AG04450 (cell line): ENCODE results near the gene PRKD1. TPM values are rescaled to one million over a fixed set of nuclear protein-coding genes. Genes with fewer than 3 reads are reported as not detected.

Source experiments
- CTCF ChIA-PET: fragments of 300-600, 350-600 bp; formaldehyde crosslinking; extraction: SDS; loops from one replicate; lab custom pipeline; 2022; ENCODE audit warnings: antibody characterized with exemption, inconsistent platforms; lab: Charles Lee
- POLR2A ChIA-PET: fragments of 350-600 bp; formaldehyde crosslinking; extraction: SDS; loops from one replicate; lab custom pipeline; 2021; ENCODE audit warnings: antibody characterized with exemption, inconsistent platforms; lab: Yijun Ruan, JAX
- DNase-seq: peaks from one replicate; pipeline ENCODE4 v3.0.0-alpha.2; 2011; ENCODE audit warnings: low read depth, low spot score
- H3K27ac ChIP-seq: one replicate; pipeline ENCODE4 v1.5.1; 2012; ENCODE audit warnings: low read depth, low read length, control low read depth
- H3K27me3 ChIP-seq: one replicate; pipeline ENCODE4 v1.6.0; 2012; ENCODE audit warnings: low read length; ENCODE audit not compliant: control insufficient read depth, insufficient read depth
- H3K4me3 ChIP-seq: 2 replicates; pipeline ENCODE4 v1.5.1; 2011; ENCODE audit warnings: mild to moderate bottlenecking, low read depth, low read length, control low read depth
- H3K9me3 ChIP-seq: 2 replicates; pipeline ENCODE4 v1.5.1; 2012; ENCODE audit warnings: low read length; ENCODE audit not compliant: control insufficient read depth, insufficient read depth
- polyA plus RNA-seq: library from polyadenylated mRNA; depleted of rRNA; stranded (reverse); fragments of >200 nt; gene quantifications from 2 replicates; pipeline ENCODE4 v1.2.3, GENCODE V29; 2011
- TF ChIP-seq, protein P1 (sequence below): IDR thresholded peaks from 2 replicates; pipeline ENCODE4 v1.5.1; 2011; ENCODE audit warnings: low read depth, low read length, control low read depth, inconsistent platforms

Gene PRKD1
- polyA plus RNA-seq, 1 experiment, result 24.5 TPM

DNA sequence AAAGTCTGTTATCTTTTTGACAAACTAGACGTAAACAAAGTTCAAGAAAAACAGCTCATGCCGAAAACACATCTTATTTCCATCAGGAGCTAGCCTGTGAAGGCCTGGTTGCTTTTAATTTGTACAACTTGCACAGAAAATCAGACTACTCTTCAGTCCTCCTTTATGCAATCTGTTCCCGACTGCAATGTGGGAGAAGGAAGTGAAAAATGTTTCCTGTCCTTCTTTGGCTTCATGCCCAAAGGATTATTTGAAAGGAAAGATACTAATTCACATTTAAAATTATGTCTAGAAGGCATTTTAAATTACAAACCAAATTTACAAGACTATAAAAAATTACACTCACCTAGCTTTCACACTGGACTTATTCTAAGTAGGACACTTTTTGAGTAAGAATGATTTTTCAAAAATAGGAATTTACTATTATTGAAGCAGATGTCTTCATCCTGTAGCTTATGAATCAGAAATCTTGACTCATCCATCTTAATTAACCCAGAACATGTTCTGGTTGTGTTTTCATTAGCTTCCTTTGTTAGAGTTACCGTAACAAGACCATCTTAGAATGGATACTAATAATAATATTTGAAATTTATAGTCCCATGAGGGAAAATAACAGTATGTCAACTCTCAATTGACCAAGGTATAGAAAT, 272.6 kb downstream of the PRKD1 start:
- POLR2A ChIA-PET, result no interaction called here
- CTCF ChIA-PET, result no interaction called here
- no peak overlapping the region for H3K27ac ChIP-seq
- H3K9me3 ChIP-seq, result peaks cover 3% of the 10 kb centered on the region; the same call in 1 of the 2 replicates
- H3K4me3 ChIP-seq, result no peak overlapping the region
- no peak for DNase-seq
- no peaks in the 10 kb centered on the region for H3K27me3 ChIP-seq
- TF ChIP-seq, protein P1, sequence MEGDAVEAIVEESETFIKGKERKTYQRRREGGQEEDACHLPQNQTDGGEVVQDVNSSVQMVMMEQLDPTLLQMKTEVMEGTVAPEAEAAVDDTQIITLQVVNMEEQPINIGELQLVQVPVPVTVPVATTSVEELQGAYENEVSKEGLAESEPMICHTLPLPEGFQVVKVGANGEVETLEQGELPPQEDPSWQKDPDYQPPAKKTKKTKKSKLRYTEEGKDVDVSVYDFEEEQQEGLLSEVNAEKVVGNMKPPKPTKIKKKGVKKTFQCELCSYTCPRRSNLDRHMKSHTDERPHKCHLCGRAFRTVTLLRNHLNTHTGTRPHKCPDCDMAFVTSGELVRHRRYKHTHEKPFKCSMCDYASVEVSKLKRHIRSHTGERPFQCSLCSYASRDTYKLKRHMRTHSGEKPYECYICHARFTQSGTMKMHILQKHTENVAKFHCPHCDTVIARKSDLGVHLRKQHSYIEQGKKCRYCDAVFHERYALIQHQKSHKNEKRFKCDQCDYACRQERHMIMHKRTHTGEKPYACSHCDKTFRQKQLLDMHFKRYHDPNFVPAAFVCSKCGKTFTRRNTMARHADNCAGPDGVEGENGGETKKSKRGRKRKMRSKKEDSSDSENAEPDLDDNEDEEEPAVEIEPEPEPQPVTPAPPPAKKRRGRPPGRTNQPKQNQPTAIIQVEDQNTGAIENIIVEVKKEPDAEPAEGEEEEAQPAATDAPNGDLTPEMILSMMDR, result no peak

DNA sequence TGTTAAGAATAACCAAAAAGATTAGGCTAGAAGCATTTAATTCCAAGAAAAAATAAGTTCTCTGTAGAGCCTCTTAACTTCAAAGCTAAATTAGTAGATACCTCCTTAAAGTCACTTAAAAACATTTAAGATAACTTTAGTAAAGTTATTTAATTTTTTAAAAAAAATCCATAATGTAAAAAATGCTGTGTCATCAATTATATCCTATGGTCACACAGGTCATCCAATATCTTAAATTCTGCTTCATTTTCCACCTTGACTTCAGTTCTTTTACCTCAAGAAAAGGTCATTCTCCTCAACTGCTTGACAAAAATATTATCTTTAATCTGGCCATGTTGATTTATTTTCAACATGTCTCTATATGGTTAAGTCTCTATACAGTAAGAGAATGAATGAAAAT, 274.3 kb downstream of the PRKD1 start:
- Histone ChIP-seq H3K4me3 (no peak overlapping the region), H3K27ac (no peak overlapping the region), H3K27me3 (no peaks in the 10 kb centered on the region), H3K9me3 (peaks cover 13% of the 10 kb centered on the region)
- ChIA-PET CTCF (interaction anchor here (0.6 kb wide), 1 partner anchor 274 kb away, joined by 4 read pairs; no protein-coding TSS in a partner anchor), POLR2A (no interaction called here)
- no peak for DNase-seq
- TF ChIP-seq, protein P1, result no peak

DNA sequence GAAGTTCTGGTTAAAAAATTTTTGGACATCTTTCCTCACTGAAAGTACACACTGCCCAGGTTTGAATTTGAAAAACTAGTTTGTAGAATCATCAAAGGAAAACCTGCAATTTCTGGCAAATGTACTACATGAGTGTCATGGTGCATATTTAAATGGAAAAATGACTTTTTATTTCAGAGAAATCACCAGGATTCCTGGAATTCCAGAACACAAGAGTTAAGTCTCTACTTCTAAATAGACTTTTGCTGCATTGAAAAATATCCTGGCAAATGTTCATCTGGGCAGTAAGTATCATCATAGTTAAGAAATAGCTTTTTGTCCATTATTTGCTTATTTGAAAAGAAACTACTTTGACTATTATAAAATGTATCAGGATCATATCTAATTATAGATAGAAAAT, 275.1 kb downstream of the PRKD1 start:
- Histone ChIP-seq H3K27me3 (no peaks in the 10 kb centered on the region), H3K9me3 (peaks cover 15% of the 10 kb centered on the region), H3K27ac (no peak overlapping the region), H3K4me3 (no peak overlapping the region)
- CTCF ChIA-PET, result no interaction called here
- TF ChIP-seq, protein P1, result no peak
- DNase-seq, result no peak
- POLR2A ChIA-PET, result no interaction called here

DNA sequence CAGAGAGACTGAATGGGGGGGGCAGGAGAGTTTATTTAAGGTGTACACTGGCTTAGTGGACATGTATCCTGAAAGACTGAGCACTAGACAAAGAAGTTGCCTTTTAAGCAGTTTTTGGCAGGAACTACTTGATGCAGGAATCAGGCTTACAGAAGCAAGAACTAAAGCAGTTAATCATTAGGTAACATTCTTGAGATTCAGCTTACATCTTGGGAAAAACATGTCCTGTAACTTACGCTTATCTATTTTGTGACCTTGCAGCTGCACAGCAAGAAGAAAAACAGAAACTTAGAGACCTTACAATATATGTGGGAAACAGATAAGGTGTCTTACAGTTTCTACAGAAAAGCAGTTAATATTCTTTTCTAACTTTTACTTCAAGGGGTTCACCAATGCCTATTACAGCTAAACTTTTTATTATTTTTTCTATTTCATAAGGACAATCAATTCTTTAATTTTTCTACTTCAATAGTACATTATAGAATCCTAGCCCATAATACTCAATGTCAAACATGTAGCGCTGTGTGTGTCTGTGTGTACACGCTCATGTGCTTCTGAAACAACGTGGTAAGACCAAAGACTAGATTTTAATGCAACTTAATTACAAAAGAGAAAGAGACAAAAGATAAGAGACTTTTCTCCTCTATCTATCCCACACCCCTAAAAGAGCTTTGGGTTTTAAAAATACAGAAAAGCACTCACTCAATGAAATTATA, 276.9 kb downstream of the PRKD1 start:
- CTCF ChIA-PET, result no interaction called here
- Histone ChIP-seq H3K27me3 (no peaks in the 10 kb centered on the region), H3K27ac (no peak overlapping the region), H3K4me3 (no peak overlapping the region), H3K9me3 (peaks cover 17% of the 10 kb centered on the region)
- POLR2A ChIA-PET, result no interaction called here
- TF ChIP-seq, protein P1, result no peak
- no peak for DNase-seq

DNA sequence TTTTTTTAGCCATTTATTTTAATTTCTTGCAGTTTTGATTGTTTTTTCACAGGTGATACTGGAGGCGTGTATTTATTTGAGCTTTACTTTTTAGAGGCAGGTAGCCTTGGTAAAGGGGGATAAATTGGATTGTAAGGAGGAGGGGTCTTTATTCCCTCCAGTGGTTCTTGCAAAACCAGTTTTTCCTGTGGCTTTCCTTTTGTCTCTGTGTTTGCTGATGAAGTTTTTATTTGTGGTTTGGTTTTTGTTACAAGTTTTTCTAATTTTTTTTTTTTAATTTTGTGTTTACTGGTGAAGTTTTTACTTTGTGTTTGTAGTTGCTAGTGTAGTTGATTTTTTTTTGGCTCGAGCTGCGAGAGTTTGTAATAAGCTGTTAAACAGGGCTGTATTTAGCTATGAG, 278.5 kb downstream of the PRKD1 start:
- no peak overlapping the region for H3K4me3 ChIP-seq
- no peaks in the 10 kb centered on the region for H3K27me3 ChIP-seq
- no peak overlapping the region for H3K27ac ChIP-seq
- DNase-seq, result no peak
- CTCF ChIA-PET, result no interaction called here
- peaks cover 17% of the 10 kb centered on the region for H3K9me3 ChIP-seq
- TF ChIP-seq, protein P1, result no peak
- POLR2A ChIA-PET, result no interaction called here
